Body of pancreas (tissue), 4 donors: ENCODE results near the gene SLC39A2. TPM values are rescaled to one million over a fixed set of nuclear protein-coding genes. Genes with fewer than 3 reads are reported as not detected.

Source experiments
- ATAC-seq: fragments of 150-250 bp; one replicate; pipeline ENCODE4 v1.9.1; 2016
- DNase-seq, 4 donors: peaks; one replicate each; pipeline ENCODE4 v3.0.0-alpha.2; 2019
- H3K27ac ChIP-seq, 4 donors: fragments of 200-600 bp; sonication (generic); 1 replicate in 3 of 4; 2 replicates in 1 of 4; pipeline versions ENCODE4 v1.5.1 to v1.6.1; 2016 to 2019; ENCODE audit warnings: mild to moderate bottlenecking in 1 of 4, mixed read lengths in 1 of 4, moderate library complexity in 1 of 4
- H3K27me3 ChIP-seq, 2 donors: fragments of 200-600 bp; sonication (generic); one replicate each; pipeline ENCODE4 v1.6.0; 2016; ENCODE audit warnings: mild to moderate bottlenecking in 1 of 2
- H3K36me3 ChIP-seq, 2 donors: fragments of 200-600 bp; sonication (generic); replicated peaks in 1 of 2; 2 replicates each; pipeline ENCODE4 v1.5.1; 2016; ENCODE audit warnings: low read depth in 2 of 2; ENCODE audit not compliant: insufficient read depth in 1 of 2
- H3K4me1 ChIP-seq: fragments of 200-600 bp; sonication (generic); one replicate; pipeline ENCODE4 v1.6.0; 2016
- H3K4me3 ChIP-seq, 2 donors: fragments of 200-600 bp; sonication (generic); 1 replicate in 1 of 2; 2 replicates in 1 of 2; pipeline ENCODE4 v1.5.1; 2016 to 2019
- H3K9me3 ChIP-seq, 3 donors: fragments of 200-600 bp; sonication (generic); 1 replicate in 2 of 3; 2 replicates in 1 of 3; pipeline ENCODE4 v1.5.1; 2016
- CTCF ChIP-seq, 7 experiments: fragments of 450-650 bp in 4 of 7; fragments of 200-600 bp in 3 of 7; sonication (generic) in 3 of 7; IDR thresholded peaks; one replicate each; pipeline ENCODE4 v1.5.1; 2016 to 2019; ENCODE audit warnings: antibody characterized with exemption in 7 of 7
- POLR2A ChIP-seq, 3 donors: fragments of 450-650 bp; IDR thresholded peaks; one replicate each; pipeline ENCODE4 v1.6.1; 2016; ENCODE audit warnings: antibody characterized with exemption in 3 of 3, mild to moderate bottlenecking in 2 of 3
- WGBS, 2 donors: methylation state at CpG; one replicate each; pipeline ENCODE4 v1.1.5; 2017; 5-methylcytosine and 5-hydroxymethylcytosine counted together
- intact Hi-C: fragments of 100-400 bp; cut with DNase I; formaldehyde crosslinking; loops from one replicate; pipeline ENCODE4 v1.15.1; 2023
- microRNA-seq, 2 donors: library from miRNA; unstranded; fragments of <30 nt; microRNA quantifications; one replicate each; pipeline ENCODE4, GENCODE V29; 2016; ENCODE audit warnings: borderline number of aligned reads in 2 of 2, borderline replicate concordance in 2 of 2
- small RNA-seq: library from RNA; depleted of rRNA; stranded (forward); fragments of <200 nt; gene quantifications from one replicate; pipeline ENCODE3, GENCODE V24; 2016
- total RNA-seq, 2 donors: library from RNA; depleted of rRNA; stranded (reverse); fragments of >200 nt; gene quantifications; one replicate each; pipeline ENCODE4 v1.1.0, GENCODE V29; 2016

Gene SLC39A2
- total RNA-seq, 2 donors from 2014 or later = not detected

- Histone ChIP-seq H3K27me3 (no peaks in the 10 kb centered on the region), H3K4me3 (no peak overlapping the region), H3K27ac (peak overlapping the region in 3 of 4 donors; percentile 48 to 61 (median 59)), H3K4me1 (peaks cover 50% of the 10 kb centered on the region), H3K36me3 (no peaks in the 10 kb centered on the region), H3K9me3 (no peaks in the 10 kb centered on the region)
- TF ChIP-seq POLR2A (IDR thresholded peaks at IDR 0.05) = no peak
- TF ChIP-seq CTCF (IDR thresholded peaks at IDR 0.05) = no peak
- ATAC-seq (no peak), DNase-seq (no peak)
- intact Hi-C loops = no loop called here
- 49 to 54% methylated on average over 2 of the region's 2 CpGs for WGBS, 2 donors
These were observed 48.3 kb downstream of the SLC39A2 start for GRCh38 chr14:21047378-21047781.

- TF ChIP-seq CTCF (IDR thresholded peaks at IDR 0.05) (no peak), POLR2A (IDR thresholded peaks at IDR 0.05) (no peak)
- Histone ChIP-seq H3K4me3 (no peak overlapping the region), H3K9me3 (no peaks in the 10 kb centered on the region), H3K27me3 (no peaks in the 10 kb centered on the region), H3K4me1 (peaks cover 43% of the 10 kb centered on the region), H3K36me3 (no peaks in the 10 kb centered on the region), H3K27ac (peak overlapping the region; percentile 47 to 61 (median 54))
- 24 to 30% methylated on average over 2 of the region's 2 CpGs for WGBS, 2 donors
- peak in 2 of 4 donors; percentile 38 to 53 for DNase-seq
- ATAC-seq = peak; percentile 57
- intact Hi-C loops = no loop called here
These were observed 49.5 kb downstream of the SLC39A2 start for GRCh38 chr14:21048638-21049037.

GRCh38 chr14:21049271-21049673, 50.2 kb downstream of the SLC39A2 start:
- intact Hi-C loops = no loop called here
- Histone ChIP-seq H3K9me3 (no peaks in the 10 kb centered on the region), H3K4me3 (no peak overlapping the region), H3K36me3 (no peaks in the 10 kb centered on the region), H3K4me1 (peaks cover 43% of the 10 kb centered on the region), H3K27me3 (no peaks in the 10 kb centered on the region), H3K27ac (peak overlapping the region in 3 of 4 donors; percentile 22 to 59 (median 48))
- ATAC-seq = no peak
- WGBS, 2 donors = 72 to 73% methylated on average over 3 of the region's 3 CpGs
- no peak for DNase-seq
- no peak for TF ChIP-seq CTCF (IDR thresholded peaks at IDR 0.05)
- TF ChIP-seq POLR2A (IDR thresholded peaks at IDR 0.05) = no peak

GRCh38 chr14:21050597-21050996, 51.5 kb downstream of the SLC39A2 start:
- H3K4me1 ChIP-seq = peaks cover 53% of the 10 kb centered on the region
- no peak for DNase-seq
- no peak overlapping the region for H3K4me3 ChIP-seq
- ATAC-seq = no peak
- no peaks in the 10 kb centered on the region for H3K27me3 ChIP-seq
- TF ChIP-seq CTCF (IDR thresholded peaks at IDR 0.05) (no peak), POLR2A (IDR thresholded peaks at IDR 0.05) (no peak)
- H3K36me3 ChIP-seq = no peaks in the 10 kb centered on the region
- no peaks in the 10 kb centered on the region for H3K9me3 ChIP-seq
- intact Hi-C loops = no loop called here
- 67 to 74% methylated on average over 3 of the region's 3 CpGs for WGBS, 2 donors
- H3K27ac ChIP-seq = peak overlapping the region in 1 of 4 donors; percentile 4

Small RNA genes within 50 kb of the gene (microRNA-seq; reads per million reads assigned to microRNA genes)
- 0 reads per million in 2 donors for gene MIR6717

Small RNA genes within 50 kb of the gene (small RNA-seq; reads per million reads assigned to genes)
- gene RN7SL189P = not detected

Other genes with a start within 250 kb of the SLC39A2 start
- gene EDDM3B, start 230.9 kb upstream of the SLC39A2 start, total RNA-seq = not detected
- gene RNASE6, start 218.0 kb upstream of the SLC39A2 start, total RNA-seq = 1 to 10 TPM in 1 of 2 donors, not detected in 1; 9.6 TPM
- 100 to 1,000 TPM; 316 to 772 TPM for gene RNASE1, start 196.4 kb upstream of the SLC39A2 start, total RNA-seq
- not detected for gene RNASE3, start 107.9 kb upstream of the SLC39A2 start, total RNA-seq
- not detected for gene RNASE2, start 43.8 kb upstream of the SLC39A2 start, total RNA-seq
- gene METTL17, start 9.3 kb upstream of the SLC39A2 start, total RNA-seq = 10 to 100 TPM; 39.2 to 73.7 TPM
- gene NDRG2, start 25.8 kb downstream of the SLC39A2 start, total RNA-seq = 100 to 1,000 TPM; 133 to 178 TPM
- gene TPPP2, start 30.9 kb downstream of the SLC39A2 start, total RNA-seq = 1 to 10 TPM in 1 of 2 donors, not detected in 1; 1.3 TPM
- not detected for gene RNASE13, start 35.5 kb downstream of the SLC39A2 start, total RNA-seq
- 1 to 10 TPM in 1 of 2 donors, not detected in 1; 1.0 TPM for gene RNASE7, start 43.1 kb downstream of the SLC39A2 start, total RNA-seq
- gene RNASE8, start 58.5 kb downstream of the SLC39A2 start, total RNA-seq = not detected
- 100 to 1,000 TPM in 1 of 2 donors, 10 to 100 TPM in 1; 58.4 to 142 TPM for gene ARHGEF40, start 71.0 kb downstream of the SLC39A2 start, total RNA-seq
- gene ZNF219, start 99.4 kb downstream of the SLC39A2 start, total RNA-seq = 10 to 100 TPM; 28.3 to 39.2 TPM
- gene TMEM253, start 101.8 kb downstream of the SLC39A2 start, total RNA-seq = 1 to 10 TPM in 1 of 2 donors, not detected in 1; 1.3 TPM
- gene OR5AU1, start 156.8 kb downstream of the SLC39A2 start, total RNA-seq = not detected